Measurements from ENCODE around the gene BRIX1.
A peak's percentile ranks its signal among the peaks of the same experiment; 100 is the strongest.

DNA sequence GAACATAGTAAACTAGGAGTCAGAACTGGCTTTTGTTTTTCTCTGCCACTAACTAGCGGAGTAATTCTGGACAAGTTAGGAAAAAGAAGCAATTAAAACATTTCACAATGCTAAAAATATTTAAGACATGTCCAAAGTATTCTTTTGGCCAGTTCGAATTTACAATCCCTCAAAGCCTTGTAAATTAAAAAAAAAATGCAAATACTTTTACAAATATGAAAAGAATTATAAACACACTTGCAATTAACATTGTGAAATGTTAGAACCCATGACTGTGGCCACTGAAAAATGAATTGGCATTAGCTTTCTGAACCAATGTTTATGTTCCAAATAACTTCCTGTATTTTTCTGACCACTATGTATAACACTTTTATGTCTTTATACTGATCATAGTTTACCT, 2.4 kb upstream of the BRIX1 start:
- TF ChIP-seq, protein P1, sequence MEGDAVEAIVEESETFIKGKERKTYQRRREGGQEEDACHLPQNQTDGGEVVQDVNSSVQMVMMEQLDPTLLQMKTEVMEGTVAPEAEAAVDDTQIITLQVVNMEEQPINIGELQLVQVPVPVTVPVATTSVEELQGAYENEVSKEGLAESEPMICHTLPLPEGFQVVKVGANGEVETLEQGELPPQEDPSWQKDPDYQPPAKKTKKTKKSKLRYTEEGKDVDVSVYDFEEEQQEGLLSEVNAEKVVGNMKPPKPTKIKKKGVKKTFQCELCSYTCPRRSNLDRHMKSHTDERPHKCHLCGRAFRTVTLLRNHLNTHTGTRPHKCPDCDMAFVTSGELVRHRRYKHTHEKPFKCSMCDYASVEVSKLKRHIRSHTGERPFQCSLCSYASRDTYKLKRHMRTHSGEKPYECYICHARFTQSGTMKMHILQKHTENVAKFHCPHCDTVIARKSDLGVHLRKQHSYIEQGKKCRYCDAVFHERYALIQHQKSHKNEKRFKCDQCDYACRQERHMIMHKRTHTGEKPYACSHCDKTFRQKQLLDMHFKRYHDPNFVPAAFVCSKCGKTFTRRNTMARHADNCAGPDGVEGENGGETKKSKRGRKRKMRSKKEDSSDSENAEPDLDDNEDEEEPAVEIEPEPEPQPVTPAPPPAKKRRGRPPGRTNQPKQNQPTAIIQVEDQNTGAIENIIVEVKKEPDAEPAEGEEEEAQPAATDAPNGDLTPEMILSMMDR (conservative IDR thresholded peaks at IDR 0.05; ENCODE audit: low read depth, low read length): no peak
- TF ChIP-seq POLR2A (IDR thresholded peaks at IDR 0.05; ENCODE audit: low read depth, low read length) (no peak), RAD21 (IDR thresholded peaks at IDR 0.05; ENCODE audit: low read length) (no peak), CEBPB (IDR thresholded peaks at IDR 0.05; ENCODE audit: low read depth, low read length) (peak; percentile 79), SMC3 (IDR thresholded peaks at IDR 0.05; ENCODE audit: low read depth, low read length) (no peak)
- TF ChIP-seq, protein P2, sequence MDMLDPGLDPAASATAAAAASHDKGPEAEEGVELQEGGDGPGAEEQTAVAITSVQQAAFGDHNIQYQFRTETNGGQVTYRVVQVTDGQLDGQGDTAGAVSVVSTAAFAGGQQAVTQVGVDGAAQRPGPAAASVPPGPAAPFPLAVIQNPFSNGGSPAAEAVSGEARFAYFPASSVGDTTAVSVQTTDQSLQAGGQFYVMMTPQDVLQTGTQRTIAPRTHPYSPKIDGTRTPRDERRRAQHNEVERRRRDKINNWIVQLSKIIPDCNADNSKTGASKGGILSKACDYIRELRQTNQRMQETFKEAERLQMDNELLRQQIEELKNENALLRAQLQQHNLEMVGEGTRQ (IDR thresholded peaks at IDR 0.05; ENCODE audit: low read depth, low read length): no peak
